ENCODE results near the gene ATP9A.
"Not testable (repeated sequence)": the region's sequence is repeated elsewhere in the genome, so short reads cannot be mapped to it uniquely, and the experiment has no call there.

ATP9A gene, protein sequence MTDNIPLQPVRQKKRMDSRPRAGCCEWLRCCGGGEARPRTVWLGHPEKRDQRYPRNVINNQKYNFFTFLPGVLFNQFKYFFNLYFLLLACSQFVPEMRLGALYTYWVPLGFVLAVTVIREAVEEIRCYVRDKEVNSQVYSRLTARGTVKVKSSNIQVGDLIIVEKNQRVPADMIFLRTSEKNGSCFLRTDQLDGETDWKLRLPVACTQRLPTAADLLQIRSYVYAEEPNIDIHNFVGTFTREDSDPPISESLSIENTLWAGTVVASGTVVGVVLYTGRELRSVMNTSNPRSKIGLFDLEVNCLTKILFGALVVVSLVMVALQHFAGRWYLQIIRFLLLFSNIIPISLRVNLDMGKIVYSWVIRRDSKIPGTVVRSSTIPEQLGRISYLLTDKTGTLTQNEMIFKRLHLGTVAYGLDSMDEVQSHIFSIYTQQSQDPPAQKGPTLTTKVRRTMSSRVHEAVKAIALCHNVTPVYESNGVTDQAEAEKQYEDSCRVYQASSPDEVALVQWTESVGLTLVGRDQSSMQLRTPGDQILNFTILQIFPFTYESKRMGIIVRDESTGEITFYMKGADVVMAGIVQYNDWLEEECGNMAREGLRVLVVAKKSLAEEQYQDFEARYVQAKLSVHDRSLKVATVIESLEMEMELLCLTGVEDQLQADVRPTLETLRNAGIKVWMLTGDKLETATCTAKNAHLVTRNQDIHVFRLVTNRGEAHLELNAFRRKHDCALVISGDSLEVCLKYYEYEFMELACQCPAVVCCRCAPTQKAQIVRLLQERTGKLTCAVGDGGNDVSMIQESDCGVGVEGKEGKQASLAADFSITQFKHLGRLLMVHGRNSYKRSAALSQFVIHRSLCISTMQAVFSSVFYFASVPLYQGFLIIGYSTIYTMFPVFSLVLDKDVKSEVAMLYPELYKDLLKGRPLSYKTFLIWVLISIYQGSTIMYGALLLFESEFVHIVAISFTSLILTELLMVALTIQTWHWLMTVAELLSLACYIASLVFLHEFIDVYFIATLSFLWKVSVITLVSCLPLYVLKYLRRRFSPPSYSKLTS

DNA sequence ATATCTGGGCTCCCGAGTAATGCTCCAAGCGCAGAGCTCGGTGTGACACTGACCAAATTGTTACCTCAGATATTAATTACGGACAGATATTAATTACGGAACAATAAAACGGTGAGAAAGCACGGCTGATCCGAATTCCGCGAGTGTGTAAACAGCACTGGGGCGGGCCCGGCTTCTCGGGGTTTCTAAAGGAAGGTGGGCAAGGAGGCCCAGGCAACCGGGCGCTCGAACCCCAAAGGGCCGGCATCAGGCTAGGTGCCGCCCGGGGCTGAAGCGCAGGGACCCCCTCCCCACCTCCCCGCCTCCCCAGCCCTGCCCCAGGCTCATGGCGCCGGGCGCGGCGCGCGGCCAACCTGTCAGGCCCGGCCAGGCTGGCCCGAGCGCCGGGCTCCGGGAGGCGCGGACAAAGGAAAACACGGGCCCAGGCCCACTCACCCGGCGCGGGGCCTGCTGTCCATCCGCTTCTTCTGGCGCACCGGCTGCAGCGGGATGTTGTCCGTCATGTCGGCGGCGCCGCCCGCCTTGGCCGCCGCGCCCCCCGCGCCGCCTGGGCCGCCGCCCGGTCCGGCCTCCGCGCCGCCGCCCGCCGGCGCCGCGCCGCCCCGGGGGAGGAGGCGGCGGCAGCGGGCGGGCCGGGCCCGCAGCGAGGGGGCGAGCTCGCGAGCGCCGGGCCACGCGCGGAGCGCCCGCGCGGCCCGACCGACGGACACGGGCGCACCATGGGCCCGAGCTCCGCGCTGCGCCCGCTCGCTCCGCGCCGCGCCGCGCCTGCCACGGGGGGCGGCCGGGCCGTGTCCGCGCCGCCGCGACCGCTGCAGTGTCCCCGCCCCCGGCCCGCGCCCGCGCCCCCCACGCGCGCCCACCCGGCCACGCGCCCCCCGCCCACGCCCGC is at the start of gene ATP9A:
ATP9A (minus strand) TSS at position 524 of the 892 bp plus-strand sequence; CDS start at position 503, 21 bp downstream.
- DNase-seq: no peak

DNA sequence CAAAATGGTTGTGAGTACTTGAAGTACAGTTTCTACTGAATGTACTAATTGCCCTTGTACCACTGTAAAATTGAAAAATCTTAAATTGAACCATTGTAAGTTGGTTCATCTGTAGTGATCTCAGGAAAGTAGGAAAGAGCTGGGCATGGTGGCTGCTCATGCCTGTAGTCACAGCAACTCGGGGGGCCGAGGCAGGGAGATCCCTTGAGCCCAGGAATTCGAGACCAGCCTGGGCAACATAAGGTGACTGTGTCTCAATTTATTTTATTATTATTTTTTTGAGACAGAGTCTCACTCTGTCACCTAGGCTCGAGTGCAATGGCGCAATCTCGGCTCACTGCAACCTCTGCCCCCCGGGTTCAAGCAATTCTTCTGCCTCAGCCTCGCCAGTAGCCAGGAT is 48.7 kb upstream of the ATP9A start:
- not testable (repeated sequence) for DNase-seq

DNA sequence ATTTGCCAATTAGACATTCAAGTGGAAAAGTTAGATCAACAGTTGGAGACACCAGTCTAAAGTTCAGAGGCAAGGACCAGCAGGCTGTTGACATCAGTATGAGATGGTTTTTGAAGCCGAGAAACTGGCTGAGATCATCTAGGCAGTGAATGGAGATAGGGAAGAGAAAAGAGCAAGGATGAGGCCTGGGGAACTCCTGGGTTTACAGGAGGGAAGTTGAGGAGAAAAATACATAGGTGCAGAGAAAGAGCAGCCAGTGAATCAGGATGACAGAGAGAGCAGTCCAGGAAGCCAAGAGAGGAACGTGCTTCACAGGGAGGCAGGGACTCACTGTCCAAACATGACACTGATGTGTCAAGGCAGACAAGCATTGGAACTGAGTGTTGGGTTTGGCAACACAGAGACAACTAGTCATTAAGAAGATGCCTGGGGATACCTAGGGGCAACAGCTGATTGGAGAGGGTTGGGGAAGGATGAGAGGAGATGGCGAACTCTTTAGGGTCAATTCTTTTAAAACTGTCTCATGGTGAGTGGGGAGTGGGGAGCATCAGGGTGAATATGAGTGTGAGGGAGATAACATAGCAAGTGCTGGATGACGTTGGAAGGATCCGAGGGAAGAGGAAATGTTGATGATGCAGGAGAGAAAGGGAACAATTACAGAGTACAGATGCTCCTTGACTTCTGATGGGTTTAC is 47.3 kb upstream of the ATP9A start:
- DNase-seq: no peak

DNA sequence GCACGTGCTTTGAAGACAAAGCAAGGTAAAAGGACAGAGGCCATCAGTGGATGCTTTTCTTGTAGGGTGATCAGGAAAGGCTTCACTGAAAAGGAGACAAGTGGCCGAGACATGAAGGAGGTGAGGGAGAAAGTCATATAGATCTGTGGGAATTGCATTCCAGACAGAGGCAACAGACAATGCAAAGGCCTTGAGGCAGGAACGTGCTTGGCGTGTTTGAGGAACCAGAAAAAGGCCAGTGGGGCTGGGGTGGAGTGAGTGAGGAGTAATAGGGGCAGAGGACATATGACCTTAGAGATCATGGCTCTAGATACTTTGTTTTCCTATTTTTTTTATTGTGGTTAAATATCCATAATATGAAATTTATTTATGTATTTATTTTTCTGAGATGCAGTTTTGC is 44.7 kb upstream of the ATP9A start:
- no peak for DNase-seq

DNA sequence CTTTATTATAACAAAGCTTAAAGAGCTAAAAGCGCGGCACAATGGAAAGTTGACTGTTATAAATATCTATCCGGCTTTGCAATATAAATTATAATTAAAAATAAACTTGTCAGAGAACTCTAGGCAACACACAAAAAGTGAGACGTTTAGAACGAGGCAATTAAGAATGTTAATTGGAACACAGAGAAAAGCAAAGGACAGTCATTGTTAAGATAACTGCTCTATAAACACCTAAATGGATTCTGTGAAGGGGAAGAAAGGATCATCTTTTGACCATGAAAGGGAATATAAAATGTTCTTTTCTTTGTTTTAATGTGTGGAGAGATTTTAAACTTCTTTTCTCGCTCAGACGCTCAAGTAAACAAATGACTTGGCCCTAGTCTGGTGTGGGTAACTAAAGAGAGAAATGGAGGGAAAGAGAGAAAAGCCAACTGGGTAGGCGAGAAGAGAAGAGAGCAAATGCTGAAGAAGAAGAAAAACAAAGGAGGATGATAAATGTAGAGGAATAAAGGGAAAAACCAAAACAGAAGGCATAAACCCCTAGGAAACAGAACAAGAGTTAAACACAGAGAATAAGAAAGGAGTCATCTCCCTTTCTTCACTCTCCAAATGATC is 43.4 kb upstream of the ATP9A start:
- DNase-seq: no peak

DNA sequence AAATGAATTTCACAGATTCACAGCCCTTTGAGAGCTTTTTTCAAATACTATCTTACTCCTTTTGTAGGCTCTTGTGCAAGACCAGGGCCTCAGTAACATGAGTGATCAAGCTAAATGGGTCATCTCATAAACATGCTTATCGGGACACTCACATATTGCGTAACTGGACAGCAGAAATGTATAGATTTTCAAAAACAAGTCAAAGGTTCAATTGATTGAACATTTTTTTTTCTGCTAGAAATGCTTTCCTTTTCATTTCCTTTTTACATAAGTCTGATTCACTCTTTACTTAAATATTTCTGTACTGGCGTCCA is 42.8 kb upstream of the ATP9A start:
- DNase-seq: no peak

DNA sequence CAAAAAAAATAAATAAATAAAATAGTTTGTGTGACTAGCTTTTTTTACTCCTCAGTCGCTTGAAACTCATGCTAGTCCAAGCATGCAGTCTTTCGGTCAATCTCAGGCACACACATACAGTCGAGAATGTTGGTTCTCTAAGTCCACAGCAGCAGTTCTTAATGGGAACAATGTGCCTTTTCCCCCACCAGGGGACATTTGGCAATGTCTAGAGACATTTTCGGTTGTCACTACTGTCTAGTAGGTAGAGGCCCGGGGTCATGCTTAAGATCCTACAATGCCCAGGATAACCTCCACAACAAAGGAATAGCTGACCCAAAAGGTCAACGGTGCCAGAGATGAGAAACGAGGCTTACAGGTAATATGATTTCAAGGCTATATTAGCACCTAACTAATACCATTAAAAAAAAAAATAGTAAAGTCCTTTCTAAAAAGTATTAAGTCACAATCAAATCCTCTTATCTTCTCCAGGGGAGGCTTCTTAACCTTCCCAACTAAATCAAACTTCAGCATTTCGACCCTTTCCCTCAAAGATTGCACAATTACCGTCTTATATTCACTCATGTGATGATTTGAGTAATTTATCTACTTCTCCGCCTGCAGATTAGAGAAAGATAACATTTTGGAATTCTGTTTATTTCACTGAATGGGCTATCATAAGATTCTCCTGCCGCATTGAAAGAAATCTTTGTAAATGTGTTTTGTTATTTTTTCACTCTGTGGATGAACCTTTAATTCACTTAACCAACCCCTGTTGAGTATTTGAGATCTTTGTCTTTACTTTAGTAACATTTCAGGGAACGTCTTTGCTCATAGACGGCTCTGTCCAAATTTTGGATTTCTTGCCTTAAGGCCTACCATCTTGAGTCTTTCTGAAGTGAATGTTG is 42.2 kb upstream of the ATP9A start:
- no peak for DNase-seq

DNA sequence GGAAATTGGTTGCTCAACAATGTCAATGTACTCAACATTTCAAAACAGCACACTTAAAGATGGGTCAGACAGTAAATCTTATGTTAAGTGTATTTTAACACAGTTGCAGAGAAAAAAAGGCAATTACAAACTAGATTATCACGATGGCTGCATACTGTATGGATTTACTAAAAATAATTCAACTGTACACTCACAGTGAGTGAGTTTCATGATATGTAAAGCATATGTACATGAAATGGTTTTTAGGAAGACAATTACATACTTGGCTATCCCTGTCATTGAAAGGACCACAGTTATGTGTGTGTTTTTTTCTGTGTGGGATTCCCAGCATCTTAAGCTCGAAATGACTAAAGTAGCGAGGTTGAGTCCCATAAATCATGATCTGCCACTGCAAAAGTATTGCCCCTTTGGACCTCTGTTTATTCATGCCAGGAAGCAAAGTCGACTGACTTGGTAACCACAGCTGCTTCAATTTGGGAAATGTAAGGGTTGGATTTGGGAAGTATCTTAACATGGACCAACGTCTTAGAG is 39.6 kb upstream of the ATP9A start:
- DNase-seq: no peak

DNA sequence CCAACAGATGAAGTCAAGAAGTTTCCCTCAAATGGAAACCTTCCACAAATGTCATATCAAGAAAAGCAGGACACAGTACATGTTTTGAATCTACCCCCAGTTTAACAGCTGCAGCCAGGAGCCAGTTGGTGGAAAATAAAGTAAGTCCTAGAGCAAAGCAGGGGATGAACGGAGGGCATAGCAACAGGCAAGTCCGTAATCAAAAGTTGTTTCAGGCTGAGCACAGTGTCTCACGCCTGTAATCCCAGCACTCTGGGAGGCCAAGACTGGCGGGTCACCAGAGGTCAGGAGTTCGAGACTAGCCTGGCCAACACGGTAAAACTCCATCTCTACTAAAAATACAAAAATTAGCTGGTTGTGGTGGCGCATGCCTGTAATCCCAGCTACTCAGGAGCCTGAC is 36.6 kb upstream of the ATP9A start:
- no peak for DNase-seq

DNA sequence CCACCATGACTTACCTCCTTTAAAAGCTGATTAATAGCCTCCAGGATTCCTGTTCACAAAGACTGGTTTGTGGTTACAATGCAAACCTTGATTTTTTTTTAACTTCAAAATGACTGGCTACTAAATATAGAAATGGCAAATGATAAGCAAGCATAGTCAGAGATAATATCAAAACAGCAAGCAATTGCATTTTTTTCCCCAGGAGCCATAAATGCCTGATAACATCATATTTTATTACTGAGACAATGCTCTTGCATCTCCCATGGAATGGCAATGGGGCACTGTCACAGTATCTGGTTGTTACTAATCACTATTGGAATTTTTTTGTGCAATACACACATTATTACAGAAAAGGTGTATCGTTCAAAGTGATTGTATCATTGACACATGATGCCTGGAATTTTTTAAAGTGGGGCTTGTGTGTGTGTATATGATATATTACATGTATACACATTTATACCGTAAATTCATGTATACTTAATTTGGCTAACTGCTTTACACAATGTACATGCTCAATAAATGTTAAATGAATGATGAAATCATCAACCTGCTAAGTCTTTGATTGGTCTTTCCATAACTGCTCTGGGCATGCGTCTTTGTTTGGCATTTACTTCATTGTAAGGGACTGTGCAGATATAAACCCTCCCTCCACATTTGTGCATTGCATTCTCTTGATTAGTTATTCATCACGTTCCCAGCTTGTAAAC is 35.1 kb upstream of the ATP9A start:
- DNase-seq: no peak

DNA sequence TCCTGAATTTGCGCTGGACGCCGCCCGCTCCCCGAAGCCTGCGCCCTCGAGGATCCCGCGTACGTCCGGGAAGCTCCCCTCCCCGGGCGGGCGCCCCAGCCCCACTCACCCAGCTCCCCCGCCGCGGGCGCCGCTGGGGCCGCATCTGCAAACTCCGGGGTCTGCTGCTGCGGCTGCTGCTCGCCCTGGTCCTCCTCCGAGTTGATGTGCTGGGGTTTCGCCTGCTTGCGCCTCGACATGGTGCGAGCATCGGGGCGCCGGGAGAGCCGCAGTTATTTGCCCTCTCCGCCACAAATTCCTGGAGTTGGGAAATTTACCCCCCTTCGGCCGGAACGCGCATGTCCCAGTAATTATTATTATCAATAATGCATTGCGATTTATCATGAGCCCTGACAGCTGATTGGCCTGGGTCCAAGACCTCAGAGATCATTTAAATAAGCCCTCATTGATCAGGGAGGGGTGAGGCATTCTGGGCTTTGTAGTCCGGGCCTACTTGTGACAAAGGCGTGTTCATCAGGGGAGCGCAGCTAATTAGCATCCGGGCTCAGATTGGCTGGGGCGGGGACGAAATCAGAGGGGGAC is 34.1 kb upstream of the ATP9A start, which contains the start of gene SALL4:
SALL4 (minus strand) TSS at position 352 of the 582 bp plus-strand sequence; CDS start at position 239, 113 bp downstream.
- no peak for DNase-seq

DNA sequence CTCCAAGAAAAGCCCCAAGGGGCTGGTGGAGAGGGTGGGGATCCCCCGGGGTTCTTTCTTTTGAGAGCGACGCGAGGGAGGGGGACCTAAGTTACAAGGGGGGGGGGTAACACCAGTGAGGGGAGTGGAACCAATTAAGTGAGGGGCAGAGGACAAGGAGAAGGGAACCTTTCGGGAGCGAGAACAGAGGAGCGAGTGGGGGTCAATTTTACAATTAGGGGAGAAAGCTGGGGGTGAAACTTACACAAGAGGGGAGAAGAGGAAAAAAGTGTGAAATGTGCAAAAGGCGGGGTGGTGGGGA is 33.6 kb upstream of the ATP9A start:
- no peak for DNase-seq

DNA sequence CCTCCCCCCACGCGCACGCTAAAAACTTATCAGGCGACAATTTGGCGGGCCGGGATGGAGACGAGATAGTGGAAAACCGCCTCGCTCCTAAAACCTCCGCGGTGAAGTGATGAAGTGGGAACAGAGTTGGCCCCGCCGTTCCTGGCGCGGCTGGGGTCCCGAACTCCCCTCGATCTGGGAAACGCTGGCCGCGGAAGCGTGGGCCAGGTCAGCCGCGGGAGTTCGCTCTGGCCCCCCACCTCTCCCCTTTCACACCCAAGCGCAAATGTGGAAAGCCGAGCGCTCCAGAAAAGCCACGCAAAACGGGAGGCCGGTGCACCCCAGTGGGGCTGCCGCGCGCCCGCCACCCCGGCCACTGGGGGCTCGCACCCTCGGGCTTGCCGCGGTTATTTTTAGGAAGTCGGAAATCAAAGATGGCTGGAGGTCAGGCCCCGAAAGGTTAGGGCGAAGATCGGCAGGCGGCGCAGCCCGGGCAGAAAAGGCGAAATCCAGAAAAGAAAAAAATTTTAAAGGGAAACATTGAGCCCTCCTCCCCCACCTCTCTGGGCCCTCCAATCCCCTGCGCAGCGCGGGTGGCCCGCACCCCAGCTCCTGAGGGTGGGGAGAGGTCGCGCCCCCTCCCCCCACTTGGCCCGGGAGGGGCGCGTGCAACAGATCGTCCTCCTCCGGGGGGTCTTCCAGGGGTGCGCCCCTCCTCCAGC is 33.1 kb upstream of the ATP9A start:
- DNase-seq: peak; percentile 25

DNA sequence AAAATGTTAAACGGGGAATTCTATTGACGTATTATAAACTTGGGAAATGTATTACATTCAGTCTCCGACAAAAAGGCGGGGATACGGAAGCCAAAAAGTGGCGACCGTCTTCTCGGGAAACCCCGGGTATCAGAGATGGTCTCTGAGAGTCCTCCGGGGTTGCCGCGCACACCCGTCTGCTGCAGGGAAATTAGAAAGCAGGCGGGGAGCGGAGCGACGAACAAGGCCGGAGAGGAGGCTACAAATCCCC is 32.6 kb upstream of the ATP9A start:
- no peak for DNase-seq

DNA sequence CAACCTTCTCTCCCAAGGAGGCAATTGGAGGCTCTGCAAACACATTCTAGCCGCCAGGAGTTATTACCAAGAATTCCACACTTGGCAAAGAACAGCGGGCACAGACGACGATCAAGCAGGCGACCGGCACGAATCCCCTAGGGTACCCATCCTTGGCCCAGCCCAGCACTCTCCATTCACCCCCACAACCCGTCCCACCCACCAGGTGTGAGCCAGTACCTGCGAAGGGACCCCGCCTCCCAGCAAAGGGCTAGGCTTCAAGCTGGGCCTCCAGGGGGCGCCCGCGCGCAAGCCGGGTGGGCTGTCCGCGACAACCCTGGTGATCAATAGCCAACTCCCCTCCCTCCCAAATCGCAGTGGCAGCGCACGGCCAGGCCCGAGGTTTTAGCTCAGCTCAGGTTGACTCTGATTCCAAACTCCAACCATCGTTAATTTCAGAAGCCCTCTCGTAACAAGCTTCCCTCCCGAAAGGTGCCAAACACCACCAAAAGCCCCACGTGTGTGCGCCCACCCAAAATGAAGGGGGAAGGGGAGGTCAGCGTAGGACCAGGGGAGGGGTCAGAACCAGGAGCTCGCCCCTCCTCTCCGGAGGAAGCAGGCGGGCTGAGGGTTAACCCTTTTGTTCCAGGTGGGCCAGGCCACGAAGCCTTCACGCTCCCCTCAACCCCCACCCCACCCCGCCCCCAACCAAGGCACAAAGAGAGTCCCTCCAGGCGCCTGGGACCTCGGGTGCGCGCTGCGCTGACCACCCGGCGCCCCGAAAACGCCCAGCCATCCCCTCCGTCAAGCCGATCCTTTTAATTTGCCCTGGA is 32.1 kb upstream of the ATP9A start:
- DNase-seq: no peak

DNA sequence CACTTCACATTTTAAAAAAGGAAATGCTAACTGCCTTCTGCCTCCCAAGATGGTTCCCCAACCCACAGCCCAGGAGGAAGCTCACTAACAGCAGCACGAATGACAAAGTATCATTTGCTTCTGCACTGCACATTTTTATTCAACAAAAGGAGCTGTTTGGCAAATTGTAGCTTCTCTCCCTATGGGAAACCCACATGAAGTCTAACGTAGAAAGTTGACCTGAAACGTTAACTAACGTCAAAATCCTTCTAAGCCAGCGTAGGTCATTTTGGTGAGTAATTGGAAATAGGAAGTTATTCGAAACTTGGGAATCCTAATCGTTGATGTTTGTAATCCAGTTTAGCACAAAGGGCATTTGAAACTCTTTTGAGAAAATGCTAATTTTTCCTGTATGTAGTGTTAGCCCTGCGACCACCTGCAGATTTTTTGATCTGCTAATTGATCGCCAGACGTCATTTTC is 31.2 kb upstream of the ATP9A start:
- DNase-seq: peak; percentile 47

DNA sequence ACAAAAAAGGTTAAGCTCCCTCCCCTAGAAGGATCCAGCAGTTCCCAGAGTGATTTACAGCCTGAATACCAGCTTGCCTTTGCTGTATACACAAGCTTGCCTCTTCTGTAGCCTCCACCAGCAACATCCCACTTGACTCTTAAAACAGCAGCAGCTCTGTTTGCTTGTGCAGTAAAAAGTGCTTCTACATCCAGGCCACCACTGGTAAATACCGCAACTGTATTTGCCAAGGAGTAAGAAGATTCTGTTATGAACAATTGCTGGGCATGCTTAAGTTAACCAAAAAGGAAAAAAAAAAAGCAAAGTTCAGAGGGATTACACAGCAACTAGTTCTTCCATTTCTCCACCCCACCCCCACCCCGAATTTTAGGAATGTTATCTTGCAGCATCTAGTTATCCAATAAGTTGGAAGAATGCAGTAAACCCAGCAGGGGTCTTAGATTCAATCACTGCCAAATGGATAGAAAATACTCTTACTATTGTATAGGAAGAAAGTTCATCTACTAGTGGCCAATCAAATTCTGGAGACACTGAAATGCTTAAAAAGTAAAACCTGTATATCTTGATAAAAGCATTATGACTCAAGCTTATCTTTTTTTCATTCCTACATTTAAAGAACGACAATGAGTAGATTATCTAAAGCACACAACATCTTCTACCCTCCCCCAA is 29.3 kb upstream of the ATP9A start:
- DNase-seq: no peak

Measured in MV-4-11 (cell line).